SK-N-MC (cell line): ENCODE results near the gene SLC25A38.

Experiments used
- DNase-seq: peaks from one replicate; pipeline ENCODE4 v3.0.0-alpha.2; 2011; ENCODE audit warnings: low read depth, low spot score
- H3K27ac ChIP-seq: fragments of 200-600 bp; sonication (generic); 2 replicates; pipeline ENCODE4 v1.5.1; 2016; ENCODE audit warnings: mixed run types
- H3K36me3 ChIP-seq: fragments of 200-600 bp; sonication (generic); 2 replicates; pipeline ENCODE4 v1.6.1; 2017; ENCODE audit warnings: antibody characterized with exemption, low read length, mixed read lengths; ENCODE audit not compliant: insufficient read depth
- H3K4me3 ChIP-seq: fragments of 200-600 bp; sonication (generic); 2 replicates; pipeline ENCODE4 v1.5.1; 2016
- H3K9ac ChIP-seq: fragments of 200-600 bp; sonication (generic); 2 replicates; pipeline ENCODE4 v1.8.0; 2017; ENCODE audit warnings: mixed run types, mixed read lengths; ENCODE audit not compliant: insufficient read length
- H3K9me3 ChIP-seq: fragments of 200-600 bp; sonication (generic); 2 replicates; pipeline ENCODE4 v1.6.1; 2017; ENCODE audit warnings: low read depth, mild to moderate bottlenecking, antibody characterized with exemption, low read length, moderate library complexity, mixed read lengths
- EZH2 ChIP-seq: fragments of 200-600 bp; sonication (generic); IDR thresholded peaks from one replicate; pipeline ENCODE4 v1.6.1; 2017; ENCODE audit warnings: antibody characterized with exemption
- FOXP2 ChIP-seq: optimal IDR thresholded peaks from 2 replicates; pipeline ENCODE3; 2011; ENCODE audit warnings: mild to moderate bottlenecking, moderate library complexity; ENCODE audit not compliant: insufficient read depth; ENCODE audit errors: extremely low read length, control extremely low read depth
- POLR2AphosphoS5 ChIP-seq: IDR thresholded peaks from 2 replicates; pipeline ENCODE4 v1.6.1; 2012; ENCODE audit warnings: mild to moderate bottlenecking, low read depth, low read length, borderline replicate concordance

SLC25A38 gene

DNA sequence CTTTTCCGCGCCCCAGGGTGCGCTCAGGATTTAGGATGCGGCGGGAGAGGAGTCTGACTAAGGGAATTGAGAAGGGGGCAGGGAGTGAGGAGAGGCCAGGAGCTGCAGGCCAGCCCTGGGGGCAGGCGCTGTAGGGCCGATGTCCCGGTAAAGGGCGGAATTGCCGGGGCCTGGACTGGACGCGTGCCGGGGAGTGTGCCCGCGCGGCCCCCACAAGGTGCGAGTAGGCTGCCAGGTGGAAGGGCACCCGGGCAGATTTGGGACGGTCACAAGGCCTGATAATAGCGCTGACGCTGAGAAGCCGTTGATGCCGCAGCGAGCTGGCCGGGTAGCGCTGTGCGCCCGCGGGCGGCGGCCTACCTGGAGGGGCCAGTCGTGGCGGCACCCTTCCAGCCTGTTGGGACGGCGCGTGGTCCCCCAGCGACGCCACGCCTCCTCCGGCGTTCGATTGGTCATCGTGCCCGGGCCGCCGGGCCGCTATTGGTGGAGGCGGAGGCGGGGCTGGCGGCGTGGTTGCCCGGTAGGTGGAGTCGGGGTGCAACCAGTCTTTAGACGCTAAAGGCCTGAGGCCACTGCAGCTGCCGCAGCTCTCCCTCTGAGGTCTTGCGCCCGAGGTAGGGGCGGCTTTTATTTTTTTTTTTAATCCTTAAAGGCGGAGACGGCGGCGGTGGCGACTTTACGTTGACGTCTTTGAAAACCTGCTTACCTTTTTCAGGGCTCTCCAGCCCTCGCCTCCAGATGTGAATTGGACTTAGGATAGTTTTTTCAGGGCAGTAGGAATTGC, 903 bp downstream of the SLC25A38 start:
- TF ChIP-seq POLR2AphosphoS5 (peak; percentile 50; the same call in 1 of the 2 replicates), FOXP2 (no peak)
- Histone ChIP-seq H3K9ac (peak overlapping the region; percentile 81), H3K9me3 (no peaks in the 10 kb centered on the region), H3K36me3 (no peaks in the 10 kb centered on the region), H3K27ac (peak overlapping the region; percentile 65; the same call in 1 of the 2 replicates), H3K4me3 (peak overlapping the region; percentile 86)
- DNase-seq = no peak

DNA sequence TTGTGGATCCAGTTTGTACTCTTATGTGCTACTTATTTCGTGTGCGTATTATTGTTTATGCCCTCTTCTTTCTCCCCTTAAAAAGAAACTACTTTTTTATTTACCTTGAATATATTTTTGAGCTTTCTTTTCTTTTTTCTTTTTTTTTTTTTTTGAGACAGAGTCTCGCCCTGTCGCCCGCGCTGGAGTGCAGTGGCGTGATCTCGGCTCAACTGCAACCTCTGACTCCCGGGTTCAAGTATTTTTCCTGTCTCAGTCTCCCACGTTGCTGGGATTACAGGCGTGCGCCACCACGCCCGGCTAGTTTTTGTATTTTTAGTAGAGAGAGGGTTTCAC, 1.5 kb downstream of the SLC25A38 start:
- Histone ChIP-seq H3K27ac (no peak overlapping the region), H3K4me3 (peak overlapping the region; percentile 86), H3K36me3 (no peaks in the 10 kb centered on the region), H3K9me3 (no peaks in the 10 kb centered on the region), H3K9ac (no peak overlapping the region)
- no peak for TF ChIP-seq POLR2AphosphoS5
- DNase-seq = no peak

DNA sequence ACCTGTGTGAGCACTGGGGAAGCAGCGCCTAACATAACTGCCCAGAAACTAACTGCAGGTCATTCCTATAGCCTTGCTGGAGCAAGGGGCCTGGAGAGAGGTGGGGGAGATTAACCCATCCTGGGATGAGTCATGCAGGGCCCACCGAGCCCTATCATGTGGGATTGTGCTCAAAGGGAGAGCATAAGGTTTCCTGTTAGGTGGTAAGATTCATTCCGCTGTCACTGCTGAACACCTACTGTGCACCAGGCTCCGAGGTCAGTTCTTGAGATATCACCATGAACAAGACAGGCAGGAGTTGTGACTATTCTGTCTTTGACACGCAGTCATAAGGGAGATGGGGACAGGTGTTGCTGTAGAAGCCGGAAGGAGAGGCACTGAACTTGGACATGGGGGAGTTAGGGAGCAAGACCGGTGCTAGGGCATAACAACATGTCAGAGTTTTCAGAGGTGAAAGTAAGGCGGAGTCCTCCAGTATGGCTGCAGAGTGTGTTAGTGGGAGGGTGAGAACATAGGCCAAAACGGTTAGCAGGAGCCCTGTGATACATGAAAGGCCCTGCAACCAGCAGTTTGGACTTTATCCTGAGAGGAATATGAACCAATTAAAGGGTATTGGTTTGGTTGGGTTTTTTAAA, 2.4 kb downstream of the SLC25A38 start:
- Histone ChIP-seq H3K9ac (no peak overlapping the region), H3K36me3 (no peaks in the 10 kb centered on the region), H3K27ac (no peak overlapping the region), H3K9me3 (no peaks in the 10 kb centered on the region), H3K4me3 (no peak overlapping the region)
- DNase-seq = no peak
- TF ChIP-seq POLR2AphosphoS5 (no peak), FOXP2 (no peak), EZH2 (no peak)

DNA sequence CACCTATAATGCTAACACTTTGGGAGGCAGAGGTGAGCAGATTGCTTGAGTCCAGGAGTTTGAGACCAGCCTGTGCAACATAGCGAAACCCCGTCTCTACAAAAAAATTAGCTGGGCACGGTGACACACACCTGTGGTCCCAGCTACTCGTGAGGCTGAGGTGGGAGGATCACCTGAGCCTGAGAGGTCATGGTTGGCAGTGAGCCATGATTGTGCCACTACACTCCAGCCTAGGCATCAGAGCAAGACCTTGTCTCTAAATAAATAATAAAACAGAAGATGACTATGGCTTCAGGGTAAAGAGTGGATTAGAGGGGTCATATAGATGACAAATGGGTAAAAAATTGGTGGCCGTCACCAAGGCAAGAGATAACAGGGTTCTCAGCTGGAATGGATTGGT, 3.1 kb downstream of the SLC25A38 start:
- Histone ChIP-seq H3K9me3 (no peaks in the 10 kb centered on the region), H3K36me3 (no peaks in the 10 kb centered on the region; the same call in 1 of the 2 replicates), H3K9ac (no peak overlapping the region), H3K4me3 (no peak overlapping the region), H3K27ac (no peak overlapping the region)
- no peak for DNase-seq
- TF ChIP-seq EZH2 (no peak), POLR2AphosphoS5 (no peak), FOXP2 (no peak)

DNA sequence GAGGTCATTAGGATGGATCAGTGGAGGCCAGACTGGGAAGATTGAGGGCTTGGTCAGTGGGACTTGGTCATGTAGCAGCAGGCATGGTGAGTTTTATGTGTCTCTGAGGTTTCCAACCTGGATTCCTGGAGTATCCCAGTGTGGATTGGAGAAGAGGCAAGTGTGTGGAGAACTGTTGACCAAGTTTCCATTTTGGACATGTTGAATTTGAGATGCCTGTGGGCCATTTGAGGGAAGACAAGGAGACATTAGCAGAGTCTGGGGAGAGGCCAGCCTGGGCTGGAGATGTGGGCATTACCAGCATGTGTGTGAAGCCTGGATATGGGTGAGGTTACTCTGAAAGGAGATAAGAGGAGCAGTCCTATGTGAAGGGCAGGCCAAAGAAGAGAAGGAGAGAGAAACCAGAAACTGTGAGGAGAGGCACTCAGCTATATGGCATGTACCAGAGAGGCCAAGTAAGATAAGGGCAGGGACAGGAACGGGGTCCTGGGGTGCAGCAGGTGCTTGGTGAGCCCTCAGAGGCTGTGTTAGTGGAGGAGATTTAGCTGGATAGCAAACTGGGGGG, 4.3 kb downstream of the SLC25A38 start:
- TF ChIP-seq FOXP2 (no peak), EZH2 (no peak), POLR2AphosphoS5 (no peak)
- Histone ChIP-seq H3K9me3 (no peaks in the 10 kb centered on the region), H3K4me3 (no peak overlapping the region), H3K27ac (no peak overlapping the region), H3K9ac (no peak overlapping the region), H3K36me3 (no peaks in the 10 kb centered on the region; the same call in 1 of the 2 replicates)
- no peak for DNase-seq

DNA sequence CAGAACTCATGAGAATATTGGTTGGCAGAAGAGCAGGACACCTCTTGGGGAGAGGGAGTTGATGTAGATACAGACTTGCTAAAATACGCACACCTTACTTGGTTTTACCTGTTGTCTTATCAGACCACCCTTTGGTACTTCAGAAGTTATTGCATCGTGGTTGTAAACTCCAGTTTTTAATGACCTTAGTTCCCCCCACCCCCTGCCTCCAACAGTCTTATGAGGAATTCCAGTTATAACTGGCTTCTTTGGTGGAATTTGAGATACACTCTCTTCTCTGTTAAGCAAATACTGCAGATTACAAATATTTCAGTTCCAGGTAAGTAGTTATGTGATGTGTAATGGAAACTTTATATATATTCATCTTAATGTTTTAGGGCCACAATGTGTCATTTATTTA, 5.0 kb downstream of the SLC25A38 start:
- no peak for DNase-seq
- H3K36me3 ChIP-seq = no peaks in the 10 kb centered on the region; the same call in 1 of the 2 replicates
- no peaks in the 10 kb centered on the region for H3K9me3 ChIP-seq
- no peak overlapping the region for H3K4me3 ChIP-seq
- no peak overlapping the region for H3K9ac ChIP-seq
- TF ChIP-seq FOXP2 (no peak), POLR2AphosphoS5 (no peak), EZH2 (no peak)
- no peak overlapping the region for H3K27ac ChIP-seq

DNA sequence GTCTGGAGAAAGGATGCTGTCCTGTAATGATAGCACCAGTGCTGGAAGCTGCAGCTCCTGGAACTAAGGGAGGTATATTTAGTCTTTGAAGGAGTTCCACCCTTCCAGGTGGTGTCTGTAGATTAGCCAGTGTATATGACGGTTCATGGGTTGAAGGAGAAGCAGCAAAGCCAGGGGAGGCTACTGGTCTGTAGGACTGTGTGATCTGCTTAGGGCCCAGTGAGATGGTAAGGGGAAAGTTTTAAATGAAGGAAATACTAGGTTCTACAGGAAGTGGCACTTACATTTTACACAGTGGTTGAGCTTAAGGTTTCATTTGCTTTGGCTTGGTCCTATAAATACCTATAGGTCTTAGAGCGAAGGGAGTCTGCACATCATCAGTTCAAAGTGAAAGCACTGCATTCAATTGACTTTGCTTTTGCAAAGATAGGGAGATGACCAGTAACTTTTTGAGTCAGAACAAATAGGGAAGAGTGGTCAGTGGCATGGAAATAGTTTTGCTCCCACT, 5.6 kb downstream of the SLC25A38 start:
- no peaks in the 10 kb centered on the region for H3K9me3 ChIP-seq
- DNase-seq = no peak
- H3K9ac ChIP-seq = no peak overlapping the region
- no peak overlapping the region for H3K4me3 ChIP-seq
- peaks cover 1% of the 10 kb centered on the region; the same call in 1 of the 2 replicates for H3K36me3 ChIP-seq
- H3K27ac ChIP-seq = no peak overlapping the region
- TF ChIP-seq FOXP2 = no peak
- TF ChIP-seq EZH2 = no peak
- no peak for TF ChIP-seq POLR2AphosphoS5

DNA sequence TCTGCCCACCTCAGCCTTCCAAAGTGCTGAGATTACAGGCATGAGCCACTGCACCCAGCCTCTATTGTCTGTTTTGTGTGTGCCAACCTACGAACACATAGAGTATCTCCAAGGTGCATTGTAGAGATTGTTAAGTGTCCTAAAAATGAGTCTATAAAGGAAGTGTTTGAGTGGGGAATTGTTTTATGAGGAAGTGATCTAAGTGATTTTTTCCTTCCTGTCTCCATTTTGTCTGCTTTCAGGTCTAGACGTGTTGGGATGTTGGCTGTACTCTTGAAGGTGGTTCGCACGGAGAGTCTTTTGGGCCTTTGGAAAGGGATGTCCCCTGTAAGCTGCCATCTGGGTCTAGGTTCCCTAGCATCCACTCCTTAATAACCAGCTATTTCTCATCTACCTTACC, 7.0 kb downstream of the SLC25A38 start:
- no peak overlapping the region for H3K27ac ChIP-seq
- no peaks in the 10 kb centered on the region for H3K9me3 ChIP-seq
- DNase-seq = no peak
- peaks cover 4% of the 10 kb centered on the region; the same call in 1 of the 2 replicates for H3K36me3 ChIP-seq
- TF ChIP-seq FOXP2 (no peak), EZH2 (no peak), POLR2AphosphoS5 (no peak)
- H3K4me3 ChIP-seq = no peak overlapping the region
- H3K9ac ChIP-seq = no peak overlapping the region
